ENCODE measurements around the gene PEX3.
A peak's percentile ranks its signal among the peaks of the same experiment; 100 is the strongest.
"Not testable (repeated sequence)": the region's sequence is repeated elsewhere in the genome, so short reads cannot be mapped to it uniquely, and the experiment has no call there.

The PEX3 gene

GRCh38 chr6:143507358-143508145 is 56.9 kb downstream of the PEX3 start:
- no peak for DNase-seq

GRCh38 chr6:143510326-143510725 is 59.7 kb downstream of the PEX3 start:
- DNase-seq, result not testable (repeated sequence)

GRCh38 chr6:143510991-143511891 is 60.6 kb downstream of the PEX3 start, which contains the start of gene FUCA2:
Gene FUCA2 (minus strand): TSS chr6:143511720. CDS start chr6:143511634, 86 bp downstream.
- DNase-seq, result peak; percentile 18 to 52 (median 29)

- no peak for DNase-seq
Measured at GRCh38 chr6:143513410-143513809, 62.8 kb downstream of the PEX3 start.

GRCh38 chr6:143515061-143515760 is 64.6 kb downstream of the PEX3 start:
- DNase-seq, result no peak

GRCh38 chr6:143515766-143516355 is 65.3 kb downstream of the PEX3 start:
- DNase-seq, result no peak

GRCh38 chr6:143516690-143517446 is 66.3 kb downstream of the PEX3 start:
- DNase-seq, result no peak

- DNase-seq, result no peak
Measured at GRCh38 chr6:143517447-143517773, 66.8 kb downstream of the PEX3 start.

- DNase-seq, result no peak
Measured at GRCh38 chr6:143522039-143522600, 71.5 kb downstream of the PEX3 start.

GRCh38 chr6:143525356-143525755 is 74.8 kb downstream of the PEX3 start:
- no peak for DNase-seq

- no peak for DNase-seq
Measured at GRCh38 chr6:143527677-143528076, 77.1 kb downstream of the PEX3 start.

- no peak for DNase-seq
Measured at GRCh38 chr6:143528164-143528811, 77.7 kb downstream of the PEX3 start.

- DNase-seq, result no peak
Measured at GRCh38 chr6:143529095-143529494, 78.5 kb downstream of the PEX3 start.

- no peak for DNase-seq
Measured at GRCh38 chr6:143531720-143532499, 81.3 kb downstream of the PEX3 start.

- DNase-seq, result no peak
Measured at GRCh38 chr6:143535189-143535614, 84.6 kb downstream of the PEX3 start.

GRCh38 chr6:143536461-143536865 is 85.9 kb downstream of the PEX3 start:
- peak in 1 of 4 experiments; percentile 35 for DNase-seq

- peak; percentile 8 to 41 (median 20) for DNase-seq
Measured at GRCh38 chr6:143536866-143537691, 86.5 kb downstream of the PEX3 start.

- no peak for DNase-seq
Measured at GRCh38 chr6:143538374-143538773, 87.8 kb downstream of the PEX3 start.

GRCh38 chr6:143539106-143539505 is 88.5 kb downstream of the PEX3 start:
- DNase-seq, result no peak
